HG02610 (cell line): ENCODE results near the gene ST6GALNAC2.
"Not testable (repeated sequence)": the region's sequence is repeated elsewhere in the genome, so short reads cannot be mapped to it uniquely, and the experiment has no call there.

ENCODE experiments used
- ATAC-seq: cut with Tn5 transposase; IDR thresholded peaks from one replicate; pipeline ENCODE4 v1.9.1; 2021; ENCODE audit warnings: mild to moderate bottlenecking, moderate library complexity; ENCODE audit not compliant: unreplicated experiment

Gene ST6GALNAC2

DNA sequence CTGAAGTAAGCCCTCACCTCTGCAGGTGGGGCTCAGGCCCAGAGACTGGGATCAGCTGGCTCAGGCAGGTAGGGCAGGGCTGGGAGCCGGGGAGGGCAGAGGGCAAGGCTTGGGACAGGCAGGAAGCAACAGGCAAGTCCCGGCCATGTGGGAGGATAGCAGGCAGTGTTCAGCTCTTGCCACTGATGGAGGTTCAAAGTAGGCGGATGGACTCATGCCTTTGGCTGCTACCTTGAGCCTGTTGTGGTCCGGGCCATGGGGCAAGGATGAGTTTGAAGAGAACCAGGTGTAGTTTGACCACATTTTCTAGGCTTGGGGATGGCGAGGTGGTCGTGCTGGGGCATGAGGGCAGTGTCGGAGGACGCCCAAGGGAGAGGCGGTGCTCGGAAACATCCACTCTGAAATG is 43.1 kb downstream of the ST6GALNAC2 start:
- no peak for ATAC-seq

DNA sequence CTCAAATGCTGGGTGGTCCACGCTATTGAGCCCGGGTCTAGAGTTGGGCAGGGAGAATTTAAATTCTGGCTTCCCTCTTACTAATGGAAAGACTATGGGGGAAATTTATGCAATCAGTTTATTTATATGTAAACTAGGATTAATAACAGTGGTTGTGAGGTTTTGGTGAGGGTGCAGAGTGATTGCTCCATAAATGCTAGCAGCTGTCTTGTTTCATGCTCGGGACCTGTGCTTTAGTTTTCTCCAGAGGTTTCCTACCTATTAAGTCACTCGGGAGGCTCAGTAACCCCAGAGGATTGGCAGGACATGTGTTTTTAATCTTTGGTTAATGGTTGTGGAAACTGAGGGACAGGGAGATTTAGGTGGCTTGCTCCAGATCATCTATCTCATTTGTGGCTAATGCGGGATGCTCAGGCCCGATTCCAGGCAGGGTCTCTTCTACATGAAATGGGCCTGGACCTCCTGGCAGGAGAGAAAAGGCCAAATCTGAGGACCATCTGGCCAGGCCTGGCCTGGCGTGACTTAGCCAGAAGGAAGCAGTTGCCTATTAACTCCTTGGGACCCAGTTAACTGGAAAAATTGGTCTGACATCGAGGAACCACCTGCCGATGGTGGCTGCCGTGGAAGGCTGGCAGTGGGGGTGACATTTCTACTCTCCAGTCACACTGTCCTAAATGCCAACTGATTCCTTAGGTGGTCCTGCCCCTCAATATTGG is 43.8 kb downstream of the ST6GALNAC2 start:
- no peak for ATAC-seq

DNA sequence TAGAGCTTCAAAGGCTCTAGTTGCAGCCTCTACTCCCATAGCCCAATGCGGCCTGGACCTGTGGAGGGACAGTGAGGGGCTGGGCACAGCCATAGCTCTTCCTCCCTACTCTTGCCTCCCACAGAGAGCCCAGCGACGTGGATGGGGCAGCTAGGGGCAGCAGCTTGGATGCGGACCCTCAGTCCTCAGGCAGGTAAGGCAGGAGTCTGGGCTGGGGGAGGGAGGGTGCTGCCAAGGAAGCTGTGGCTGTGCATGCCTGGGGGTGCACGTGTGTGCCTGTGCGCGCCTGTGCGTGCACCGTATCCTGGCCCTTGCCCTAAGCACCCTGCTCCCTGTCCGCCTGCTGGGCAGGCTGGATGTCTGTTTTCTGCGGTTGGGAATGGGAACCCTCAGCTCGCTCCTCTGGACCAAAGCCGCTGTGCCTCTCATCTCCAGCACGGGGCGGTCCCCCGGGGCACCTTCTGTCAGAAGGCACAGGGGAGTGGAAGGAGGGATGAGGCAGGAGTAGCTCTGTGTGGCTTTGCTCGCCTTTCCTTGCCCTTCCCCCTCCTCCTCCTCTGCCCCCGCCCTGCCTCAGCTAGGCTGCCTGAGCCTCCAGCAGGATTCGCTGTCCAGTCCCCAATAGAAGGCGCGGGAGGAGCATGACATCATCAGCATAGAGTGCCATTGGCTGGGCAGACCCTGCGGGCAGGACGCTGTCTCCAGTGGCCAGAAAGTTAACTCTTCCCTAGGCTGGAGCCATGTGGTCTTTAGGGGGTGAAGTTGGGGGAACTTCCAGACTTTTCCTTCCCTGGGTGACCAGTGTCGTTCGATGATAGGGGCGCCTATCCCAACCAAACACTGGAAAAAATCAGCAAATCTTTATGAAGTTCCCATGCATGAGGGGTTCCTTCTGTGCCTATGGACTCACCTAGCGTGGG is 45.0 kb downstream of the ST6GALNAC2 start:
- no peak for ATAC-seq

DNA sequence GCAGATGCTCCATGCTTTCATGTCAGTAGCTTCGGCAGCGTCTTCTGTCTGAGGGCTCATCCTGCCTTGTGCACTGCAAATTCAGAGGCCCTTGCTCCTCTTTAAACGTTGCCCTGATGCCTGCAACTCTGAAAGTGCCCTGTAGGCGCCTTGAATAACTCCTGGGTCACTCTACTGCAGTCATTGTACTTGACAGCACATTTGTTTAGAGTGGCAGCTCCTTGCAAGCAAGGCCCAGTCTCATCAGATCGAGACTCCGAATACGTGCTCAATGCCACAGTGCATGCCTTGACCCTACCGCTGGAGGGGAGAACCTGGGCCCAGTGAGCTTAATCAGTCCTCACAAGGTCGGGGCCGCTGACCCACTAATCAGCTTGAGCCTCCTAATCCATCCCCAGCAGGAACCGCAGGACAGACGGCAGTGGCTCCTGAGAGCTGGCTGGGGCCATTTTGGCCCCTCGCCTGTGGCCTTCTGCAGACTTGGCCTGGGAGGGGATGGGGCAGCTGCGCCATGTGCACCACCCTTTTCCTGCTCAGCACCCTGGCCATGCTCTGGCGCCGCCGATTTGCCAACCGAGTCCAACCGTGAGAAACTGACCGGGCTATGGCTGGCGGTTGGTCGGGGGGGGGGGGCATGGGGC is 45.9 kb downstream of the ST6GALNAC2 start, which contains the start of gene PRCD:
PRCD (plus strand) TSS at position 414 of the 641 bp plus-strand sequence; CDS start at position 512, 98 bp downstream.
- no peak for ATAC-seq

- no peak for ATAC-seq
Observed at GRCh38 chr17:76538941-76539570, 46.6 kb downstream of the ST6GALNAC2 start.

- no peak for ATAC-seq
Observed at GRCh38 chr17:76538281-76538931, 47.3 kb downstream of the ST6GALNAC2 start.

GRCh38 chr17:76537578-76538280 is 47.9 kb downstream of the ST6GALNAC2 start, which contains the start of gene CYGB:
Gene CYGB (minus strand): TSS chr17:76537709. CDS start chr17:76537542, 167 bp downstream.
- ATAC-seq: no peak

DNA sequence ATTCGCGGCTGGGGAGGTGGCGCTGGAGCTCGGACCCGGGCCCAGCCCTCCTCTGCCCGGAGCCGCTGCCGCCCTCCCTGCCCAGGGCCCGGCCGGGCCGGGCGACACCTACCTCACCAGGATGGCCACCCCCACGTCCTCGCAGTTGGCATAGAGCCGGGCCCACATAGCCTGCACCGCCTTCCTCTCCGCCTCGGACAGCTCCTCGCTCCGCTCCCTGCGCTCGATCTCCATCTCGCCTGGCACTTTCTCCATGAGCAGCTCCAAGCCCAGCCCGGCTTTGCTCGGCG is 48.4 kb downstream of the ST6GALNAC2 start:
- ATAC-seq: no peak

DNA sequence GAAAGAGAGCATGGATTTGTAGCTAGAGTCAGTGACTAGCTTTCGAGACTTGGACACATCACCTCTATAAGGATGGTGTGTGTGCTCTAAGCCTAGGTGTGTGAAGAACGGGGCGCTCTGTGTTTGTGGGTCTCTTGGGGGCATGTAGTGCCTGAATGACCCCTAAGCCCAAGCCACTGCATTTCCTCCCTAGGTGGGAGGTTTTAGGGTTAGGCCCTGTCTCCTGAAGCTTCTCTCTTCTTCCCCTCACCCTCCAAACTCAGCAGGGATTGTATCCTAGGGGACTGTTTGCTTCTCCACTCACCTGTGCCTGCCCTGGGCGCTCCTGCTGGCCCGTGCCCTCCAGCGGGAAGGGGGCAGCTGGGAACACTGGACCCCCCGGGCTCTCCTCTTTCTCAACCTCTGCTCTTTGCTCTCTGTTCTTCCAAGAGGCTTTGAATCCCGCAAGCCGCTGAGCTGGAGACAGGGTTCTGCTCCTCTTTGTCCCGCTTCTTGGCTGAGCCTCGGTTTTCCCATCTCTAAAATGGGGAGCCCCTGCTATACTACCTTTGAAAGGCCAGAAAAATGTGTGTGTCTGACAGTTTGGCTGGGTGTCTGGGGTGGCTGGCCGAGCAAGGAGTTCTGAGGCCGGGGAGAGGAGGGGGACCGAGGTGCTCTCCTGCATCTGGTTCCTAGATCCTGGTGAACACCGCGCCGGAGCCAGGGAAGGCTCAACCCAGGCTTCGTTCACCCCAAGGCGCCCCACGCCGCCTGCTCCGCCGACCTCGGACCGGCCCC is 49.0 kb downstream of the ST6GALNAC2 start:
- ATAC-seq: no peak

DNA sequence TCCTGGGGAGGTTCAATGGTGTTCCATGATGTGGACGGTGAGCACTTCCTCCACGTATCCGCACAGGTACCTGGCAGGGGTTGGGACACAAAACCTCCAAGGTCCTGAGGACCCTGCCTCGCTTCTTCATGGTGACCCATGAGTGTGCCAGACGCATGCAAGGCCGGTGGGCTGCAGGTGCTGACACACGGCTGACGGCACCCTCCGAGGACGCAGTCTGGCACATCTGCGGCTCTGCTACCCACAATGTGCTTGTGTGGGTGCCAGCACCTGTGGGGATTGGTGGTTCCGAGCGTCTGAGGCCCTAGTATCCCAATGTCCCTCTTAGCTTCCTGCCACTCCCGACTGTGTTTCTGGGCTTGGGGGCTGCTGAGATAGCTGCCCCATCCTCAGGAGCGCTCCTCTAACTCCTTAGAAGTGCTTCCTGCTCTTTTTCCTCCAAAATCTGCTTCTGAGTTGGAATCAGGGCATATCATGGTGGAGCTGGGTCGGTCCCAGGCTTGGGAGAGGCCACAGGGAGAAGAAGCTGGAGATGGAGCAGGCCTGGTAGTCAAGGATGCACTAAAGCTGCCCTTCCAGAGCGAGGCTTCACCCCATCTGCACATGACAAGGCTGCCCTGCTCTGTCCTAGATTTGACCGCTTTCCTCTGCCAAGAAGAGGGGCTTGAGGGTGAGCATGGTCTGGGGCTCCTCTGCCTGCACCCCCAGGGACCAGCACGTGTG is 49.7 kb downstream of the ST6GALNAC2 start:
- no peak for ATAC-seq

GRCh38 chr17:76534831-76535732 is 50.6 kb downstream of the ST6GALNAC2 start:
- ATAC-seq: no peak

DNA sequence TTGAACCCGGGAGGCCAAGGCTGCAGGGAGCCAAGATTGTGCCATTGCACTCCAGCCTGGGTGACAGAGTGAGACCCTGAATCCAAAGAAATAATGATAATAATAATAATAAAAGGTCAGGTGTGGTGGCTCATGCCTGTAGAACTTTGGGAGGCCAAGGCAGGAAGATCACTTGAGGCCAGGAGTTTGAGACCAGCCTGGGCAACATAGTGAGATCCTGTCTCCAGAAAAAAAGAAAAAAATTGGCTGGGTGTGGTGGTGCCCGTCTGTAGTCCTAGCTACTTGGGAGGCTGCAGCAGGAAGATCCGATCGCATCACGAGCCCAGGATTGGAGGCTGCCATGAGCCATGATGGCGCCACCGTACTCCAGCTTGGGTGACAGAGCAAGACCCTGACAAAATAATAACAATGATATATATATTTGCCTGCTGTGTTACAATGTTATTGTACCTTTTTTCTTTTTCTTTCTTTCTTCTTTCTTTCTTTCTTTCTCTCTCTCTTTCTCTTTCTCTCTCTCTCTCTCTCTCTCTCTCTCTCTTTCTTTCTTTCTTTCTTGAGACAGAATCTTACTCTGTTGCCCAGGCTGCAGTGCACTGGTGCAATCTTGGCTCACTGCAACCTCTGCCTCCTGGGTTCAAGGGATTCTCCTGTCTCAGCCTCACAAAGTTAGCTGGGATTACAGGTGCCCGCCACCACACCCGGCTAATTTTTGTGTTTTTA is 51.9 kb downstream of the ST6GALNAC2 start:
- not testable (repeated sequence) for ATAC-seq

DNA sequence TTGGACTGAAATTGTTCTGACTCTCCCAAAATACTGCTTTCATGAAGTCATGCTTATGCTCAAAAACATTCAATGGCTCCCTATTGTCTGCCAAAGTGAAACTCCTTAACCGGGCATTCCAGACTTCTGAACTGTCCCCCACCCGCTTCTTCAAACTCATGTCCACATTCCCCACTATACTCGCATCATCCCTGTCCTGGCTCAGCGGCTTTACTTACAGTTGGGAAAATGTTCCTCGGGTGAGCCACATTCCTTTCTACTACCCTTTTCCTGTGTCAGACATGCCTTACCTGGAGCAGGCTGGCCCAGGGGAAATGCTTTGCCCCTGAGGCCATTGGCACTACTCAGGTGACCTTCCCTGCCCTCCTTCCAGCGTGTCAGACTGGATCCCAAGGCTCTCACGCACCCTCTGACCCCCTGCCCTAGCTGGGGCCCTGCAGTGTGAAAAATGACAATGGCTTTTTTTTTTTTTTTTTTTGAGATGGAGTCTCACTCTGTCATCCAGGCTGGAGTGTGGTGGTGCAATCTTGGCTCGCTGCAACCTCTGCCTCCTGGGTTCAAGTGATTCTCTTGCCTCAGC is 53.5 kb downstream of the ST6GALNAC2 start:
- ATAC-seq: no peak

DNA sequence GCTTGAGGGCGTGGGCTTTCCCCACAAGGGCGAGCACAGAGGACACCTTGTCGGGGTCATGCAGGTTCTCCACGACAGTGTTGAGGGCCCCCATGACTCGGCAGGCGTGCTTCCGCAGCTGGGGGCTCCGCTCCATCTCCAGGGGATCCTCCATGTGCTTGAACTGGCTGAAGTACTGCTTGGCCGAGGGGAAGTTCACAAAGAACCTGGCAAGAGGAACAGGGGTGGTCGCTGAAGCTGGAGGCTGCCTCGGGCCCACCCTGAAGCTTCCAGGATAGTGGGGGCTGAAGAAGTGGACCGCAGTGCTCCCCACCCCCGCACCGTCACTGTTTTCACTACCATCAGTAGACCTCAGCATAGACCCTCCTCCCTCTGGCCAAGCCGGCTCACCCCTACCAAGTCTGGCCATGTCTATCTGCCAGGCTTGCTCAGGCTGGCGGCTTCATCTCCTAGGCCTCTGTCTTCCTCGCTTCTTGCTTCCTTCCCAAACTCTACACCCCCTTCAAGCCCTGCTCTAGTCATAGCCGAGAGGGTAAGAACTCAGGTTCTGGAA is 54.1 kb downstream of the ST6GALNAC2 start:
- no peak for ATAC-seq

DNA sequence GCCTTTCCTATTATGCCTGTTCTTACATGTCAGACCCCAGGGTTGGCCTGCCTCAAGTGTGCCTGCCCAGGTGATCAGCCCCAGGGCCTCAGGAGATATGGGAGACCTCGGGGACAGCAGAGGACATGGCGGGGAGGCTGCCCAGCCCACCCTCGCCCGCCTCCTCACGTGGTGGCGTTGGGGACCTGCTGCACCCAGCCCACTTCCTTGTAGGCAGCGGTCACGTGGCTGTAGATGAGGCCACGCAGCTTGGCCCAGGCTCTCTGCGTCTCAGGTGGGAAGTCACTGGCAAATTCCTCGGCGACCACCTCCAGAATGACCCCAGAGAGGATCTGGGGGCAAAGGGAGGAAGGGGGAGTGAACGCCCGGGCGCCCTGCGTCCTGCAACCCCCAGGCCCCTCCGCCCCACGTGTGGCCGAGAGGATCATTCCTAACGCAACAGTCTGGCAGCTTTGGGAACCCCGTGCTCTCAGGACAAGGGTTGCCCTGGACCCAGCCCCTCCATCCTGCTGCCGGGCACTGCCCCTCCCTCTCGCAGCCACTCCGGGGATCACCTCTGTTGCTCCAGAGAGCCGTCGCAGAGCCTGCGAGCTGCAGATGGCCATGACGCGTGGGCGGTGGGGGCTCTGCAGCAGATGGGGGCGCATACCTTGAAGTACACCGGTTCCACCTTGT is 54.7 kb downstream of the ST6GALNAC2 start:
- ATAC-seq: no peak
